Stimulated activated CD8-positive, alpha-beta memory T cell treated with anti-CD3 and anti-CD28 coated beads, Interleukin-15, amount 100 ng/mL, for 1 hour (primary cell): ENCODE measurements around the gene TIPRL.

ENCODE experiments used
- DNase-seq: peaks from one replicate; pipeline ENCODE4 v3.0.0-alpha.2; 2020; ENCODE audit warnings: low read depth

TIPRL gene

GRCh38 chr1:168216171-168216570 lies 37.4 kb downstream of the TIPRL start:
- no peak for DNase-seq

GRCh38 chr1:168217664-168218063 lies 38.9 kb downstream of the TIPRL start:
- no peak for DNase-seq

- DNase-seq, result no peak
These were observed 39.9 kb downstream of the TIPRL start for GRCh38 chr1:168218658-168219057.

GRCh38 chr1:168220470-168220871 lies 41.7 kb downstream of the TIPRL start:
- no peak for DNase-seq

- DNase-seq, result no peak
These were observed 42.5 kb downstream of the TIPRL start for GRCh38 chr1:168221275-168221674.

GRCh38 chr1:168223261-168223660 lies 44.5 kb downstream of the TIPRL start:
- DNase-seq, result no peak

- no peak for DNase-seq
These were observed 45.1 kb downstream of the TIPRL start for GRCh38 chr1:168223681-168224540.

GRCh38 chr1:168224991-168225390 lies 46.2 kb downstream of the TIPRL start:
- no peak for DNase-seq

- DNase-seq, result peak; percentile 51
These were observed 46.9 kb downstream of the TIPRL start, which contains the start of gene SFT2D2 for GRCh38 chr1:168225476-168226190. SFT2D2 (plus strand) TSS chr1:168226004; CDS start chr1:168226080, 76 bp downstream.

- DNase-seq, result no peak
These were observed 48.9 kb downstream of the TIPRL start for GRCh38 chr1:168227620-168228019.

GRCh38 chr1:168229893-168230292 lies 51.1 kb downstream of the TIPRL start:
- DNase-seq, result no peak

- no peak for DNase-seq
These were observed 51.9 kb downstream of the TIPRL start for GRCh38 chr1:168230709-168231108.

- no peak for DNase-seq
These were observed 56.2 kb downstream of the TIPRL start for GRCh38 chr1:168234846-168235547.

GRCh38 chr1:168235548-168235885 lies 56.8 kb downstream of the TIPRL start:
- no peak for DNase-seq

- no peak for DNase-seq
These were observed 57.2 kb downstream of the TIPRL start for GRCh38 chr1:168235937-168236336.

GRCh38 chr1:168236836-168237611 lies 58.3 kb downstream of the TIPRL start:
- DNase-seq, result no peak

GRCh38 chr1:168243198-168243597 lies 64.4 kb downstream of the TIPRL start:
- no peak for DNase-seq

- no peak for DNase-seq
These were observed 65.0 kb downstream of the TIPRL start for GRCh38 chr1:168243636-168244212.

GRCh38 chr1:168245042-168245441 lies 66.3 kb downstream of the TIPRL start:
- no peak for DNase-seq

- DNase-seq, result no peak
These were observed 67.7 kb downstream of the TIPRL start for GRCh38 chr1:168246506-168246905.
